ENCODE results near the gene HLA-DMB.
"Not testable (repeated sequence)": the region's sequence is repeated elsewhere in the genome, so short reads cannot be mapped to it uniquely, and the experiment has no call there.

The HLA-DMB gene

DNA sequence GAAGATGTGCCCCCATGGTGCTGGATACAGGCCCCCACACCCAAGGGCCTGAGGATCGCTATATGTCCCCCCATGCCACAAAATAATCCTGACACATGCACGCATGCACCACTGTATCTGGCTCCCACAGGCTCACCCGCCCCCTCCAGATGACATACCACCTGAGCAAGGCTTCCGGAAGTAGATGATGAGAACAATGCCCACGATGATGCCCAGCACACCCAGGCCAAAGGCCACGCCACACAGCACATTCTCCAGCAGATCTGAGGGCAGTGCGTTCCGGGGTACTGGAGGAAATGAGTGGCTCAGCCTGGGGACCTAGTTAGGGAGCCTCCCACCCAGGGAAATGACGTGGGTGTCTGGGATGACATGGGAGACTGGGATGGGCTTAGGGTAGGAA lies 8.3 kb upstream of the HLA-DMB start:
- no peak for DNase-seq

GRCh38 chr6:32947552-32948465 lies 7.0 kb upstream of the HLA-DMB start:
- peak; percentile 39 for DNase-seq

DNA sequence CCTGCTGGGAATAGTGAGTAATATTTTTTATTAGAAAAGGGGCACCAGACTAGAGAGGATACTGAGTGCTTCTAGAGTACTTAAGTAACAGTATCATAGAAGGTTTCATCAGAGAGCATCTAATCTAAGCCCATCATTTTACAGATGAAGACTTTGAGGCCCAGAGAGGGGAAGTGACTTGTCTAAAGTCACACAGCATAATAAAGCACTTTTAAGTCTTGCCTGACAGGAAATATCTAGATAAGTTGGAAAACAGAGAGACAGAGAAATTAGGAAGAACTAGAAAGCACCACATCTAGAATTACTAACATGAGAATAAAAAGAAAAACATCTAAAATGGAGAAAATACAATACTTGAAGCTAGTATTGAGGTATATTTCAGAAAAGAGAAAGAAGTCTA lies 6.1 kb upstream of the HLA-DMB start:
- no peak for DNase-seq

DNA sequence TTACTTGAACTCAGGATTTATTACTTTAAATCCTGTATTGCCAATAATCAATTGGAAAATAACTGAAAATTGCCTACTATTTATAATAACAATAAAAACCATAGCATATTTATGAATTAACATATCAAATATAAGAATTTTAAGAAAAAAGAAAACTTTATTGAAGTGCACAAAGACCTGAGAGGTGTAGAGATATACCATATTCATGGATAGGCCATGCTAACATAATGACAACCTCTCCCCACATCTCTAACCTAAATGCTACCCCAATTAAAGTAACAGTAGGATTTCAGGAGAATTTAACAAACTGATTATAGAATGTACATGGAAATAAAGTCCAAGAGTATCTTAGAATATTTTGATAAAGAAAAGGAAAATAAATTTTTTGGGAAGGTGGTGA lies 5.1 kb upstream of the HLA-DMB start:
- DNase-seq = no peak

DNA sequence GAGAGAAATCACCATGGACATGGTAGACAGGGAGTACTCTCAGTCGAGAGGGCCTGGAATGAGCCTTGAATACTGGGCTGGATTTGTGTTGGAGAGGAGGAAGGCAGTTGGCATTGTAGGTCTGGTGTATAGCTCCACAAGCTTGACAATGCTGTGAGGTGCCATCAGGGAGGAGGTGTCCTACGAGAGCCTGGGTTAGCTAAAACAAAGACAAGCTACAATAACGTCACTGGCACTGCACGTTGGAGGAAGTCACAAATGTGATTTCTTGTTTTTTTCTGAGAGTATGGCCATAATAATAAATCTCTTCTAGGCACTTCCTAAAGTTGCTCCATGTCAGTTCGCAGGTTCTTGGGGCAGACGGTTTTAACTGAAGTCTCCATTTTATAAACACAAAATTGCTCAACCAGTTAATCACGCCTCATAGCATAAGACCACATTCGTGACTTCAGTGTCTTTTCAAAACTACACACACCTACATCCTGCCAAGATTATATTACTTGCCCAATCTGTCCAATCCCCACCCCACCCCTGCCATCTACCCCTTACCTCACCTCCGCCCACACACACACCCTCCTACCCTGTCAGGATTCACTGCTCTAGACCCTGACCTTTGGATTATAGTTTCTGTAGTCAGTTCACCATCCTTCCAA lies 4.4 kb upstream of the HLA-DMB start:
- no peak for DNase-seq

DNA sequence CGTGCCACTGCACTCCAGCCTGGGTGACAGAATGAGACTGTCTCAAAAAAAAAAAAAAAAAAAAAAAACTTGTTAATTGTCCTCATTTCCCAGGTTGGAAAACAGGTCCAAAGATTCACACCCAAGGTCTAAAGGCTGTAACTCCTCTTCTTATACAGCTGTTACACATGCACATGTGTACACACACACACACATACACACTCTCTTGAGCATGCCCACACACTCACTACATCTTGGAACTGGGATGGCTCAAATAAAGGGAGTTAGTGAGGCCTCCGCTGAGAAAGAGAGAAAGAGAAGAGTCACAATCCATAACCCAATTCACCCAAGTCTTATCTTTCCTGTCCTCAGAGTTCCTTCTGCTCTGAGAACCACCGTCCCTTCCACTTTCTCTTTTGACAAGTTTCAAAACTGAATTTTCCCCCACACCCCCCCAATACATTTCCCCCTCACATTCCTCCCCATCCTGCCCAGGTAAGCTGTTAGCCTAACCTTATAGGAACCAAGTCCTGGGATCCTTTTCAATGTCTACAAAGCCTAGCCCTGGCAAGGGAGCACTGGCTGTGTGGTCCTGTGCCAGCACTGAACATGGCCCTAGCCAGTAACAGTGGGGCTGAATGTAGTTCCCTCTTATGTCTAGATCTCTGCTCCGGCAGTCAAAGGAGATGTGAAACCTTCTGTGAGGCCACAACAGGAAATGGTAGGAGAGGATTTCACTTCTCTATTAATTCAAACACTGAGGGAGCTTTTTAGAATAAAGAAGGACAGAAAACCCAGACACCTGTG lies 3.2 kb upstream of the HLA-DMB start:
- DNase-seq = peak; percentile 42

GRCh38 chr6:32942555-32943123 lies 1.8 kb upstream of the HLA-DMB start:
- DNase-seq = not testable (repeated sequence)

DNA sequence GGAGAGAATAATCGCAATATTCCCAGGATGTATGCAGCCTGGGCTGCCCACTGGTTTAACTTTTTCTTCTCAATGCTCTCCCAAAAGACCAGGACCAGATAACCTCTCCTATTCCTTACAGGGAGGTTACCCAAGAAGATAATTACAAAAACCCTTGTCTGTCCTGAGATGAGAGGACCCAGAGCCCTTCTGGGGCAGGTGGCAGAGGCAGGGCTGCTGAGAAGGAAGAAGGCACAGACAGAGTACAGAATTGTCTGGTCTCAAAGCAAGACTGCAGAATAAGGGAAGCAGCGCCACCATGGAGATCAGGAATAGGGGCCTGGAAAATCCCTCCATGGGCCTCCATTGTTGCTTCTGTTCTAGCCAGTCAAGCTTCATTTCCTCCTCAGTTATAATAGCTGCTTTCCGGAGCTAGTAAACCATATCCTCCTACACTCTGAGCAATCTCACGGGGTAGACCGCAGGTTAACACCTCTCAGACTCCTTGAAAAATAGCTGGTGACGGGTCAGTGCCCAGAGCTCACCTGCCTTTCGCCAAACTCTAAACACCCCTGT lies 463 bp upstream of the HLA-DMB start:
- peak; percentile 39 for DNase-seq

- no peak for DNase-seq
Measured at GRCh38 chr6:32938494-32938893, 2.3 kb downstream of the HLA-DMB start.

DNA sequence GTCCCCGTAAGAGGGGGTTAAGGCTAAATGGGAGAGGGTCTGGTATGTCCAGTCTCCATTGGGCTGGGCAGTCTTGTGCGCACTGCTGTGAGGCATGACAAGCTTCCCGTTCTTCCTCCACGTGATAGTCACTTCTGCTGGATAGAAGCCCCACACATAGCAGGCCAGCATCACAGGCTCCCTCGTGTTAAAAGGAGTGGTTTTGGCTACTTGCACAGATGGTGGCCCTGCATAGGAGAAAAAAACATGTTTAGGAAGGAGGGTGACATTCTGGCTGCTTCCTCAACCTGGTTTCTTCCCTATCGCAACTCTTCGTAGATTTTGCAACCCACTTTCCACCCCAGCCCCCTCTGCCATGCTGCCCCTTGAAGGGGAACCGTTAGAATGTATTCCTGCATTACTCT lies 3.6 kb downstream of the HLA-DMB start:
- DNase-seq = no peak

DNA sequence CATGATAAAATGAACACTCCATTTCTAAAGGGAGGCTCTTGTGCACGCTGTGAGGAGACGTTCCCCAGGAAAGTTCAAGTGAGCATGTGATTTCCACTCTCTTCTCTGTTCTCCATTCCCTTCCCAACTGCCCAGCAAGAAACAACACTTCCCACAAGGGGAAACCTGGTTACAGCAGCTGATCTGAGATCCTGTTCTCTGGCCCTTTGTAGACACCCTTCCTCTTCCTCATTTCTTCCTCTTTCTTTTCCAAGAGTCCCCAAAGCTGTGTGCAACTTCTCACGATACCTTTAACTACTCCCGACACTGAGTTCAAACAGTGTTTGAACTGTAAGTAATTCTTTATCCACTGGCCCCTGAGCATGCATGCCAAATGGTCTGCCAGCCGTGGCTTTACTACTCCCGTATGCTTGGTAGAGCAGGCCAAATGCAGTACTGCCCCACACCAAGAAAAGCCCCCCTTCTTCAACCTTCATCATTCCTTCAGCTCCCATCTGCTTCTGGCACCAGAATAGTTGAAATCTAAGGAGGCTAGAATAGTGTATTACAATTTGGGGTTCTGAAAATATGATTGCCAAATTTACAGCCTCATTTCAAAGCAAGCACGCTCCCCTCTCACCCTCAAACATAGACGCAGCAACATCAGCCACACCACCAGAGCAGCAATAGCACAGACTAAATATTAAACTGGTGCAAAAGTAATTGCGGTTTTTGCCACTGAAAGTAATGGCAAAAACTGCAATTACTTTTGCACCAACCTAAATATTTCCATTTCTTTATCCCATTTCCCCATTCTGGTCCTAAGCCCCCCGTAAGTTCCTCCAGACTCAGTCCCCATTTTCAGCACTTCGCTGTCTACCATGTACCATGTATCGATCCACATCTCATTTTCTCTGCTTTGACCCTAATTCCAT lies 4.3 kb downstream of the HLA-DMB start:
- no peak for DNase-seq

- DNase-seq = no peak
Measured at GRCh38 chr6:32935551-32936238, 5.1 kb downstream of the HLA-DMB start.

GRCh38 chr6:32933661-32934085 lies 7.2 kb downstream of the HLA-DMB start:
- peak; percentile 77 for DNase-seq

DNA sequence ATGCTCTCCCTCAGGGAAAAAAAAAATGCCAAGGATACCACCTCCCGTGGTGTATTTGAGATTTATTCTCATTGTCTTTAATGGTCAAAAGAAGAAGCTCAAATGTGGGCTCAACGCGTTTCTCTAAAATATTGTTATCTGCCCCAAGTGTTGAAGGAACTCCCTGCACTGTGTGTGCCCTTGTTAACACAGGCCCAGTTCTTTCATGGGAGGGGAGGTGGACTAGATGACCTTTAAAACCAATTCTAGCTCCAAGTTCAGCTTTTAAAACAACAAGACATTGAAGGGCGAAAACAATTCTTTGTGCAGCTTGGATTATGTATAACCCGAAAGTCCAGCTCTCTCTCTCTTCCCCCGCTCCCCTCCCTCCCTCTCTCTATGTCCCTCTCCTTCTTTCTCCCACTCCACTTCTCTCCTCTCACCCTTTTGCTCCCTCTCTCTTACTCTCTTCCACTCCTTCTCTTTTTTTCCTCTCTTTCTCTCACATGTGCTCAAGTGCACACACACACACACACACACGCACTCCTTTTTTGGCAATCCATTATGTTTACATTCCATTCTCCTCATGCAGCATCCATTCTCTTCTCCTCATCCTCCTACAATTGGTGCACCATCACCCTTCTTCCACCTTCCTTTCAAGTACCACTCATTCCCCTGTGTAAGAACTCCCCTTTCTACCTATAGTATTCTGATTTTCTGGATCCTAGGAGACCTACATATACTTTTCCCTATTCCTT lies 8.5 kb downstream of the HLA-DMB start:
- DNase-seq = no peak

GRCh38 chr6:32931211-32931610 lies 9.6 kb downstream of the HLA-DMB start:
- DNase-seq = no peak

DNA sequence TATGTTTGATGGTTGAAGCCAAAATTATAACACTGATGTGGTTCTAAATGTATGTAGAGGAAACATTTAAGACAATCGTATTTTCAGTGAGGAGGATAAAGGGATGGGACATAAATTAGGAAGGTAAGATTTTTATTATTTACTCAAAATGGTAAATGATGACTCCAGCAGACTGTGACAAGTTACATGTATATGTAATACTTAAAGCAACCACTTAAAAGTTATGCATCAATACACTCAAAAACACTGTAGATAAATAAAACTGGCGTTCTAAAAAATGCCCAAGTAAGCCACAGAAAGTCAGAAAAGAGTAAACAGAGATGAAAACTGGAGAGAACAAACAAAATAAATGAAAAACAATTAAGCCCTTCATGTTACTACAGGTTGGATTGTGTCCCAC lies 18.7 kb downstream of the HLA-DMB start:
- DNase-seq = no peak

DNA sequence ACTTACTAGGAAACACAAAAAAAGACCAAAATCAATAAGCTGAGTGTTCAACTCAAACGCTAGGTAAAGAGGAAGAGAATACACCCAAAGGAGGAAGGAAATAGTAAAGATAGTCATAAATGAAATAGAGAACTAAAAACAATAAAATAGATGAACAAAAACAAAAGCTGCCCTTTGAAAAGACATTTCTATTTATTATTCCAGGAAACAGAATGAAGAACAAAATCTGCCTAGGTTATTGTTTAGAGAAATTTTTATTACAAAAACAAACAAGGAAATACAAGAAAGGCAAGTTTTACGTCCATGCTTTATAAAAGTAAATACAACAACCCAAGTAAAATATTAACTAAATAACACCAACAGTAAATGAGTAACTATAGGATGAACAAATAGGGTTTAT lies 20.1 kb downstream of the HLA-DMB start:
- no peak for DNase-seq

DNA sequence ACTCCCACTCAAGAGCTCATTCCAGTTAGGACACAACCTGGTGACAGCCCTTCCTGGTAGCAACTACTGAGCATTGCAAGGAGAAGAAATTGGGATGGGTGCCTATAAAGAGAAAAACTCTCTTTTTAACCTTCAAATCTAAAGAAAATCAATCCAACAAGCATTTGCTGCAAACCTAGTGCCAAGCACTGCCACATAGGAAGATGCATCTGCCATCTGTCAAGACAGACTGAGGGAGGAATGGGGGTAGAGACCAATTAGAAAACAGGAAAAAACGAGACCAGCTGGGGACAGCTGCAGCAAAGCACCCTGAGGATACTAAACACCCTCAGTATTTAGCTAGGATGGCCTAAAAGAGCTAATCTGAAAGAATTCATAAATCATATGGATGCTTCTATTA lies 27.9 kb downstream of the HLA-DMB start:
- no peak for DNase-seq

GRCh38 chr6:32908897-32909296 lies 31.9 kb downstream of the HLA-DMB start:
- no peak for DNase-seq

DNA sequence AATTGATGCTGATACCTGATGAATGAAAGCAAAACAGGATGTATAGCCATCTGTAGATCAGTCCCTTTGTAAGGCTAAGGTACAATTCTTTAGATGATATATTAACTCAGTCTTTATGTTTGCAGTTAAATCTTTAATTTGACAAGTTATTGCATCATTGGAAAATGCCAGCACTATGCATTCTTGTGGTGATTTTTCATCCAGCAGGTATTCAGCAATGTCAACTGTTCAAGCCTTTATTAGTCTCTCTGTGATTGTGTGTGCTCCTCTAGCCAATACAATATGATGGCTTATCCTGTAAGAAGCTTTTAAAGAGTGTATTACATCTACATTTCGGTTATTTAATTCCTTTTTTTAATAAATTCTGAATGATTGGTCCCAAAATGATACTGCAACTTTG lies 34.3 kb downstream of the HLA-DMB start:
- no peak for DNase-seq
